Psoas muscle (tissue), 8 donors: ENCODE data around the gene SIN3A. TPM values are rescaled to one million over a fixed set of nuclear protein-coding genes. Genes with fewer than 3 reads are reported as not detected.
A peak's percentile ranks its signal among the peaks of the same experiment; 100 is the strongest.

Experiments
- ATAC-seq, 4 donors: fragments of 200-7000 bp; cut with Tn5 transposase; one replicate each; pipeline ENCODE4 v1.9.1; 2020; ENCODE audit warnings: moderate library complexity in 3 of 4, mild to moderate bottlenecking in 2 of 4
- DNase-seq, 2 donors: peaks; one replicate each; pipeline ENCODE4 v3.0.0-alpha.2; 2020
- H3K27ac ChIP-seq: fragments of 200-600 bp; one replicate; pipeline ENCODE4 v1.8.0; 2022
- H3K27me3 ChIP-seq, 3 donors: fragments of 200-600 bp in 1 of 3; one replicate each; pipeline versions ENCODE4 v1.6.1 to v1.8.0; 2013 to 2022; ENCODE audit warnings: low read length in 2 of 3, mild to moderate bottlenecking in 2 of 3, moderate library complexity in 1 of 3; ENCODE audit not compliant: insufficient read depth in 3 of 3
- H3K36me3 ChIP-seq, 2 donors: fragments of 200-600 bp in 1 of 2; one replicate each; pipeline versions ENCODE4 v1.6.1 to v1.8.0; 2013 to 2022; ENCODE audit warnings: low read depth in 1 of 2, mild to moderate bottlenecking in 1 of 2, moderate library complexity in 1 of 2; ENCODE audit not compliant: insufficient read depth in 1 of 2
- H3K4me1 ChIP-seq: fragments of 200-600 bp; one replicate; pipeline ENCODE4 v1.8.0; 2022
- H3K4me3 ChIP-seq: fragments of 200-600 bp; one replicate; pipeline ENCODE4 v1.8.0; 2022; ENCODE audit warnings: mild to moderate bottlenecking
- H3K9me3 ChIP-seq: fragments of 200-600 bp; one replicate; pipeline ENCODE4 v1.8.0; 2022
- CTCF ChIP-seq: fragments of 200-600 bp; IDR thresholded peaks from one replicate; pipeline ENCODE4 v1.8.0; 2022; ENCODE audit warnings: antibody characterized with exemption
- WGBS, 3 donors: extraction: QIAGEN DNeasy Blood & Tissue Kit; methylation state at CpG; one replicate each; pipeline versions ENCODE4 v1.1.6 to v1.1.7; 2013; 5-methylcytosine and 5-hydroxymethylcytosine counted together
- intact Hi-C, 2 donors: fragments of 100-400 bp; cut with DNase I; formaldehyde crosslinking; loops; one replicate each; pipeline versions ENCODE4 v1.11.0 to v1.14.2; 2022
- polyA plus RNA-seq, 3 donors: library from polyadenylated mRNA; stranded (reverse); fragments of 200-250 nt; gene quantifications; one replicate each; pipeline ENCODE4 v1.2.3, GENCODE V29; 2013
- total RNA-seq, 4 donors: library from RNA; stranded (reverse); fragmentation: NEBNext Ultra II Directional in 2 of 4; extraction: Animal tissue kit (Norgen Biotek cat#: 25700) in 2 of 4; gene quantifications; one replicate each; pipeline versions ENCODE4 v1.2.1 to v1.2.4, GENCODE V29; 2021 to 2023
- donor health status: healthy with polysubstance abuse.
- donor health status: DM: no; HTN: no; CAD: no; lungs with moderate emphysema.
- donor health status: Bipolar disorder and iron deficiency.
- donor health status: healthy.
- donor health status: DM: yes; HTN: yes; CAD: no.
- donor health status: DM: no; HTN: no; CAD: no.
- donor health status: DM: no; HTN: no; CAD: no.
- donor health status: DM: yes; HTN: yes; CAD: no.

Gene SIN3A
- total and polyA plus RNA-seq, 7 donors, result 7.2 to 35.5 (median 21.7) TPM

GRCh38 chr15:75361989-75362641, 89.4 kb downstream of the SIN3A start:
- Histone ChIP-seq H3K36me3 (peaks cover 3 to 100% of the 10 kb centered on the region in 2 donors), H3K4me1 (peaks cover under 1% of the 10 kb centered on the region), H3K4me3 (no peak overlapping the region), H3K27ac (no peak overlapping the region), H3K27me3 (no peaks in the 10 kb centered on the region), H3K9me3 (no peaks in the 10 kb centered on the region)
- ATAC-seq, result no peak
- intact Hi-C loops, result loop anchor here in 1 of 2 donors (10.0 kb wide), 1 partner anchor 263 kb away; the partner anchor contains the start of gene SNUPN
- DNase-seq, result no peak
- 80 to 92% (median 87%) methylated on average over 13 of the region's 13 CpGs for WGBS, 3 donors
- TF ChIP-seq CTCF, result no peak

GRCh38 chr15:75361361-75361988, 90.0 kb downstream of the SIN3A start:
- intact Hi-C loops, result loop anchor here in 1 of 2 donors (10.0 kb wide), 1 partner anchor 263 kb away; the partner anchor contains the start of gene SNUPN
- WGBS, 3 donors, result 87 to 95% (median 91%) methylated on average over 10 of the region's 10 CpGs
- ATAC-seq, result no peak

GRCh38 chr15:75360856-75361255, 90.6 kb downstream of the SIN3A start:
- no peaks in the 10 kb centered on the region for H3K4me1 ChIP-seq
- intact Hi-C loops, result loop anchor here in 1 of 2 donors (10.0 kb wide), 1 partner anchor 264 kb away; the partner anchor contains the start of gene SNUPN
- no peak overlapping the region for H3K4me3 ChIP-seq
- 85 to 93% (median 87%) methylated on average over 4 to 7 of the region's 7 CpGs for WGBS, 3 donors
- H3K9me3 ChIP-seq, result no peaks in the 10 kb centered on the region
- ATAC-seq (no peak), DNase-seq (peak in 1 of 2 donors; percentile 52)
- H3K27ac ChIP-seq, result no peak overlapping the region
- TF ChIP-seq CTCF, result no peak
- H3K27me3 ChIP-seq, result no peaks in the 10 kb centered on the region
- H3K36me3 ChIP-seq, result peaks cover 9 to 100% of the 10 kb centered on the region in 2 donors

More at GRCh38 chr15:75361361-75361988, 90.0 kb downstream of the SIN3A start:
- no peak for TF ChIP-seq CTCF
- Histone ChIP-seq H3K27ac (no peak overlapping the region), H3K27me3 (no peaks in the 10 kb centered on the region), H3K36me3 (peaks cover 3 to 100% of the 10 kb centered on the region in 2 donors), H3K4me3 (no peak overlapping the region), H3K4me1 (no peaks in the 10 kb centered on the region), H3K9me3 (no peaks in the 10 kb centered on the region)
- no peak for DNase-seq

- 57 to 71% (median 65%) methylated on average over 1 of the region's 1 CpG for WGBS, 3 donors
- TF ChIP-seq CTCF, result no peak
- Histone ChIP-seq H3K4me3 (no peak overlapping the region), H3K4me1 (no peaks in the 10 kb centered on the region), H3K36me3 (peaks cover 11 to 100% of the 10 kb centered on the region in 2 donors), H3K27me3 (no peaks in the 10 kb centered on the region), H3K27ac (no peak overlapping the region), H3K9me3 (no peaks in the 10 kb centered on the region)
- DNase-seq (no peak), ATAC-seq (no peak)
- intact Hi-C loops, result loop anchor here in 1 of 2 donors (10.0 kb wide), 1 partner anchor 264 kb away; the partner anchor contains the start of gene SNUPN
Observed at GRCh38 chr15:75360391-75360790, 91.1 kb downstream of the SIN3A start.
